Colonic mucosa (tissue), 4 donors: ENCODE data around the gene PRKN. TPM values are rescaled to one million over a fixed set of nuclear protein-coding genes. Genes with fewer than 3 reads are reported as not detected.

Source experiments
- DNase-seq: peaks from one replicate; pipeline ENCODE4 v3.0.0-alpha.2; 2020
- H3K27ac ChIP-seq: fragments of 200-600 bp; one replicate; pipeline ENCODE4 v1.8.0; 2021
- H3K27me3 ChIP-seq: fragments of 200-600 bp; one replicate; pipeline ENCODE4 v1.8.0; 2021
- H3K36me3 ChIP-seq: fragments of 200-600 bp; one replicate; pipeline ENCODE4 v1.8.0; 2021
- H3K4me1 ChIP-seq: fragments of 200-600 bp; one replicate; pipeline ENCODE4 v1.8.0; 2021; ENCODE audit warnings: mild to moderate bottlenecking
- H3K4me3 ChIP-seq: fragments of 200-600 bp; one replicate; pipeline ENCODE4 v1.8.0; 2021
- H3K9ac ChIP-seq, 2 donors: one replicate each; pipeline ENCODE4 v1.7.0; 2013; ENCODE audit warnings: control low read depth in 2 of 2, low read depth in 2 of 2, low read length in 2 of 2
- H3K9me3 ChIP-seq: fragments of 200-600 bp; one replicate; pipeline ENCODE4 v1.8.0; 2021
- intact Hi-C: fragments of 100-400 bp; cut with DNase I; formaldehyde crosslinking; loops from one replicate; pipeline ENCODE4 v1.14.1; 2022
- total RNA-seq, 2 donors: library from RNA; stranded (reverse); fragmentation: NEBNext Ultra II Directional in 1 of 2; extraction: Animal tissue kit (Norgen Biotek cat#: 25700) in 1 of 2; gene quantifications; one replicate each; pipeline ENCODE4 v1.2.1, GENCODE V29; 2021
- TF ChIP-seq, protein P1 (sequence below): fragments of 200-600 bp; IDR thresholded peaks from one replicate; pipeline ENCODE4 v1.8.0; 2022; ENCODE audit warnings: antibody characterized with exemption, mild to moderate bottlenecking
- donor health status: healthy.
- donor health status: DM: no; HTN: no; CAD: no.
- donor health status: DM: no; HTN: no; CAD: no.

The PRKN gene
- total RNA-seq, 2 donors from 2014 or later, result 3.7 to 8.1 TPM

DNA sequence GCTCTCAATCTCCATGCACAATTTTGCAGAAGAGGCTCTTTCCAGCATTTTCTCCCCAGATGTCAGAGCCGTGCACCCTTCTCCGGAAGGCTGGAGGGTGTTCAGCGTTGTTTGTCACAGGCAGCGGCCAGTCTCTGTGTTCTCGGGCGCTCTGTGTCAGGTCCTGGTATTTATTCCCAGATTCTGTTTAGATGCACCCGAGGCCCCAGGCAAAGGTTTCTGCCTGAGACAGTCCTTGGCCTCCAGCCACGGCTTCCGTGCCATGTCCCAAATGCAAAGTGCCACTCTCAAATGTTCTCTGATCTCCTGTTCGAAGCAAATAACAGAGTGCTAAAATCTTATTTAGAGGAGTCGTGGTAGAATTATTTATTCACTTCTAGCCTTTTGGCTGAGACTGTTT lies 1313.4 kb downstream of the PRKN start:
- intact Hi-C loops, result loop anchor here (10.0 kb wide), 2 partner anchors 281 to 511 kb away; no protein-coding TSS in a partner anchor
- H3K27ac ChIP-seq, result no peak overlapping the region
- H3K36me3 ChIP-seq, result no peaks in the 10 kb centered on the region
- H3K4me1 ChIP-seq, result no peaks in the 10 kb centered on the region
- no peak for DNase-seq
- no peaks in the 10 kb centered on the region for H3K9me3 ChIP-seq
- H3K4me3 ChIP-seq, result no peak overlapping the region
- H3K27me3 ChIP-seq, result no peaks in the 10 kb centered on the region
- H3K9ac ChIP-seq, result no peak overlapping the region
- TF ChIP-seq, protein P1, sequence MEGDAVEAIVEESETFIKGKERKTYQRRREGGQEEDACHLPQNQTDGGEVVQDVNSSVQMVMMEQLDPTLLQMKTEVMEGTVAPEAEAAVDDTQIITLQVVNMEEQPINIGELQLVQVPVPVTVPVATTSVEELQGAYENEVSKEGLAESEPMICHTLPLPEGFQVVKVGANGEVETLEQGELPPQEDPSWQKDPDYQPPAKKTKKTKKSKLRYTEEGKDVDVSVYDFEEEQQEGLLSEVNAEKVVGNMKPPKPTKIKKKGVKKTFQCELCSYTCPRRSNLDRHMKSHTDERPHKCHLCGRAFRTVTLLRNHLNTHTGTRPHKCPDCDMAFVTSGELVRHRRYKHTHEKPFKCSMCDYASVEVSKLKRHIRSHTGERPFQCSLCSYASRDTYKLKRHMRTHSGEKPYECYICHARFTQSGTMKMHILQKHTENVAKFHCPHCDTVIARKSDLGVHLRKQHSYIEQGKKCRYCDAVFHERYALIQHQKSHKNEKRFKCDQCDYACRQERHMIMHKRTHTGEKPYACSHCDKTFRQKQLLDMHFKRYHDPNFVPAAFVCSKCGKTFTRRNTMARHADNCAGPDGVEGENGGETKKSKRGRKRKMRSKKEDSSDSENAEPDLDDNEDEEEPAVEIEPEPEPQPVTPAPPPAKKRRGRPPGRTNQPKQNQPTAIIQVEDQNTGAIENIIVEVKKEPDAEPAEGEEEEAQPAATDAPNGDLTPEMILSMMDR, result no peak

DNA sequence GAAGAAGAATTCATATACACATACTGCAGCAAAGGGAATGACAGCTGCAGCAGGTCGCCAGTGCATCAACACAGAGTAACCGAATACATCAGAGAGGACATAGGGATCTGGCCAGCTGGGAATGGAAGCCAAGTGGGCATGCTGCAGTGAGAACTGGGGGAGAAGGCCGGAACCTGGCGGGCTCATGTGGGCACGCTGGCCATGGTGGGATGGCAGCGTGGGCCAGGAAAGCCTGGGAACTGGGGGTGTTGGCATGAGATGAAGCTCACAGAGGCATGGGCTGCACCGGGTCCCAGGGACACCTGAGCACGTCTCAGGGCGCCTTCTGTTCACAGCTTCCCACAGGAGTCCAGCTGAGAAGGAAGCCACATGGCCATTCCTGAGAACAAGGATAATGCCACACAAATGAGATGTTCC lies 1314.2 kb downstream of the PRKN start:
- Histone ChIP-seq H3K4me1 (no peaks in the 10 kb centered on the region), H3K27ac (no peak overlapping the region), H3K9me3 (no peaks in the 10 kb centered on the region), H3K9ac (no peak overlapping the region), H3K27me3 (no peaks in the 10 kb centered on the region), H3K36me3 (no peaks in the 10 kb centered on the region), H3K4me3 (no peak overlapping the region)
- intact Hi-C loops, result loop anchor here (10.0 kb wide), 2 partner anchors 281 to 511 kb away; no protein-coding TSS in a partner anchor
- TF ChIP-seq, protein P1, result no peak
- no peak for DNase-seq

DNA sequence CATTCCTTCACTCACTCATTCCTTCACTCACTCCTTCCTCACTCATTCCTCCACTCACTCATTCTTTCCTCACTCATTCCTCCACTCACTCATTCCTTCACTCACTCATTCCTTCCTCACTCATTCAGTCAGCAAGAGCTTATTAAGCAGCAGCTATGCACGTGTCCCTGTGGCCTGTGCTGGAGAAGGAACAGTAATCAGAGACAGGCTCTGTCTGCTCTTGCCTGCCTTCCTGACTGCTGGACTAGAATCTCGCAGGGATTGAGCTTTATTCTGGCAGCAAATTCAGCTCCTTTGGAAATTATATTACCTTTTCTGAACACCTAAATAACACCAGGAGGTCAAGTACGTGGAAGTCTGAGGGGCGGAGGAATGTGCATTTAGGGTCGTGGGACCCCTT lies 1314.8 kb downstream of the PRKN start:
- Histone ChIP-seq H3K36me3 (no peaks in the 10 kb centered on the region), H3K9ac (no peak overlapping the region), H3K27ac (no peak overlapping the region), H3K27me3 (no peaks in the 10 kb centered on the region), H3K4me3 (no peak overlapping the region), H3K4me1 (no peaks in the 10 kb centered on the region), H3K9me3 (no peaks in the 10 kb centered on the region)
- intact Hi-C loops, result loop anchor here (10.0 kb wide), 2 partner anchors 282 to 512 kb away; no protein-coding TSS in a partner anchor
- DNase-seq, result no peak
- TF ChIP-seq, protein P1, result no peak

DNA sequence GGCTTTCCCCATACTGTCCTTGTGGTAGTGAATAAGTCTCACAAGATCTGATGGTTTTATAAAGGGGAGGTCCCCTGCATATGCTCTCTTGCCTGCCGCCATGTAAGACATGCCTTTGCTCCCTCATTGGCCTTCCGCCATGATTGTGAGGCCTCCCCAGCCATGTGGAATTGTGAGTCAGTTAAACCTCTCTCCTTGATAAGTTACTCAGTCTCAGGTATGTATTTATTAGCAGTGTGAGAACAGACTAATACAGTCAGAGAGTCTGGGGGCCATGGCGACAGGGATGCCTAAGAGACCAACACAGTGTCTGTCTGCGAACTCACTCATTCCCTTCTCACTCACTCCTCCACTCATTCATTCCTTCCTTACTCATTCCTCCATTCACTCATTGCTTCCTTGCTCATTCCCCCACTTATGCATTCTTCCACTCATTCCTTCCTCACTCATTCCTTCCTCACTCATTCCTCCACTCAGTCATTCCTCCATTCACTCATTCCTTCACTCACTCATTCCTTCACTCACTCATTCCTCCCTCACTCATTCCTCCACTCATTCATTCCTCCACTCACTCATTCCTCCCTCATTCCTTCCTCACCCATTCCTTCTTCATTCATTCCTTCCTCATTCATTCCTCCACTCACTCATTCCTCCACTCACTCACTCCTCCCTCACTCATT lies 1316.2 kb downstream of the PRKN start:
- DNase-seq, result no peak
- intact Hi-C loops, result loop anchor here (10.0 kb wide), 2 partner anchors 283 to 513 kb away; no protein-coding TSS in a partner anchor

DNA sequence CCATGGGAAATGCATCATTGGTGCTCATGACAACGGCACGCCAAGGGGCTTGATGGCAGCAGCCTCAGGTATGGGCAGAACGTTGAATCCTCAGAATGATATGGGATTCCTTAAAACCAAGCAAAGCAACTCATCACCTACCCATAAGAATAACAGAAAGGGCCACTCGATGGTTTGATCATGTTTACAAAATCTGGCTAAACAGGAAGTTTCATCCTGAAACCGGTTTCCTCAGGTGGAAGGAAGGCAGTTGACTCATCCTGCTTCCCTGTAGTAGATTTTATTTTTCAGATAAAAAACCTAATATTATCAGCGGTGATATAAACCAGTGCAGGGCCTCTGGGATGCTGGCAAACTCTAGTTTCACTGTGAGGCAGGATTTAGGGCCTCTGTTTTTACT lies 1316.8 kb downstream of the PRKN start:
- no peak for DNase-seq

More for the DNA sequence above, 1316.2 kb downstream of the PRKN start:
- no peak overlapping the region for H3K4me3 ChIP-seq
- H3K4me1 ChIP-seq, result no peaks in the 10 kb centered on the region
- no peak overlapping the region for H3K9ac ChIP-seq
- TF ChIP-seq, protein P1, result no peak
- H3K27me3 ChIP-seq, result no peaks in the 10 kb centered on the region
- H3K9me3 ChIP-seq, result no peaks in the 10 kb centered on the region
- H3K36me3 ChIP-seq, result no peaks in the 10 kb centered on the region
- H3K27ac ChIP-seq, result no peak overlapping the region

More for the DNA sequence above, 1316.8 kb downstream of the PRKN start:
- no peak overlapping the region for H3K4me3 ChIP-seq
- H3K4me1 ChIP-seq, result no peaks in the 10 kb centered on the region
- intact Hi-C loops, result loop anchor here (10.0 kb wide), 2 partner anchors 284 to 514 kb away; no protein-coding TSS in a partner anchor
- no peak overlapping the region for H3K9ac ChIP-seq
- TF ChIP-seq, protein P1, result no peak
- no peaks in the 10 kb centered on the region for H3K27me3 ChIP-seq
- H3K27ac ChIP-seq, result no peak overlapping the region
- H3K9me3 ChIP-seq, result no peaks in the 10 kb centered on the region
- H3K36me3 ChIP-seq, result no peaks in the 10 kb centered on the region
